NK-92 (cell line): ENCODE measurements around the gene EFNA5.

Experiments used
- DNase-seq: peaks from one replicate; lab custom pipeline; 2025; ENCODE audit not compliant: unreplicated experiment; lab: John Stamatoyannopoulos, UW

The EFNA5 gene

GRCh38 chr5:107670932-107671741, at the start of gene EFNA5:
Gene EFNA5 (minus strand): TSS chr5:107670937.
- DNase-seq: no peak

GRCh38 chr5:107719034-107719606, 48.4 kb upstream of the EFNA5 start:
- DNase-seq: no peak

GRCh38 chr5:107717816-107718215, 47.1 kb upstream of the EFNA5 start:
- no peak for DNase-seq

GRCh38 chr5:107713228-107713627, 42.5 kb upstream of the EFNA5 start:
- no peak for DNase-seq

DNA sequence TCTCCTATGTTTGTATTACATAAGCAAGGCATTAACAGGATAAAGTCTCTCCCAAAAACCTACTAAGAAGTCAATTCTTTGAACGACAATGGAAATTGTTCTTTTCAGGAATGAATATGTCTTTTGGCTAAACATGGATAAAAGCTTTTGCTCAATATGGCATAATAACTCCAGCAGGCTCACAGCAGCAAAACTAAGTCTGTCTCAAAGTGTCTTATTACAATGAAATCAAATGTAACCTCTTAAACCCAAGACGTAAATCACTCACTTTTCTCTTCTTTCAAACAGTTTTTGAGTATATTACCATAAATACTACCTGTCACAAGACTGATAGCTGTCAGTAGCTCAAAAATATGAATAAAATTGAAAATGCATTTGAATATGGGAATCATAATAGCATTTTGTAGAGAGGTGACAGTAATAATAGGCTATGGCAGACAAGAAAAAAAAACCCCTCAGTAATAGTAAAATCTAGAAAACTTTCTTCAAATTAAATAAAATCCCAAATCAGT, 41.7 kb upstream of the EFNA5 start:
- DNase-seq: no peak

DNA sequence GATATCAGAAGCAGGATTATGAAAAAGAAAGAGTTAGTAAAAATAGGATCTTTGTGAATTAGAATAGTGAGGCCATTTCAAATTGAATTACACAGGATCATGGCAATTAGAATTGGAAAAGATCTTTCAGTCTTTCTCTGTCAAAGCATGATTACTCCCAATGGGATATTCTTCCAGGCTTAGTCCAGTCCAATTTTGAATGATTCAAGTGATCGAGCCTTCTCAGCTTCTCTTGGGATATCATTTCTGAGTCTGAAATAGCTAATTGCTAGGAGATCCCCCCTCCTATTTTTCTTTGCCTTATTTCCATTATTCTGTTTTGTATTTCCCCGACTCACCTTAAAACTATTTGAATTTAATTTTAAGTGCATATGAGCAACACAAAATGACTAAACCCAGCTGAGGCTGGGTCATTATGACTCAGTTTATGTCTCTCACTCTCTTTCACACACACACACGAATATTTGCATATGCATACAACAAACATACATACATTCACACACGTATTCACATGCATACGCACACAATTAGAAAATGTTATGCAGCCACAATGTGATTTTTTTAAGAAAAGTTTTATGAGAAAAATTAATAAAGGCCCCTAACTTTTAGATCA, 34.8 kb upstream of the EFNA5 start:
- no peak for DNase-seq

- DNase-seq: no peak
Measured at GRCh38 chr5:107704681-107705401, 34.1 kb upstream of the EFNA5 start.

GRCh38 chr5:107700481-107700880, 29.7 kb upstream of the EFNA5 start:
- DNase-seq: no peak

GRCh38 chr5:107699425-107699824, 28.7 kb upstream of the EFNA5 start:
- DNase-seq: no peak

GRCh38 chr5:107698286-107698685, 27.5 kb upstream of the EFNA5 start:
- no peak for DNase-seq

GRCh38 chr5:107696498-107696897, 25.8 kb upstream of the EFNA5 start:
- no peak for DNase-seq

DNA sequence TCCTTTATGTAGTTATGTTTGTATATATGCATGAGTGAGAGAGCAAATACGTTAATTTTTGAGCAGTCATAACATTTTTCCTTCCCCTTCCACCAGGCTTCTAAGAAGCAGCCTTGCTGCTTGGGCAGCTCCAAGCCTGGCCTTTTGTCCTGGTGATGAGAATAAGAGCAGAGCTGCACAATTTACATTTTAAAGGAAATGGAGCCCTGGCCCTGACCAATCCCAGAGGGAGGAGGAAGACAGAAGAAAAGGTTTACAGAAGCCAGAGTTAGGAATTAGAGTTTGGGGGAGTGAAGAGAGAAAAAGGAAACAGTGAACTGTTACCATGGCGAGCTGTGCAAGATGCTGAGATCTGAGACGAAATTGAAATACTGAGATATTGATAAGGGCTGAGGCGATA, 25.3 kb upstream of the EFNA5 start:
- DNase-seq: no peak

DNA sequence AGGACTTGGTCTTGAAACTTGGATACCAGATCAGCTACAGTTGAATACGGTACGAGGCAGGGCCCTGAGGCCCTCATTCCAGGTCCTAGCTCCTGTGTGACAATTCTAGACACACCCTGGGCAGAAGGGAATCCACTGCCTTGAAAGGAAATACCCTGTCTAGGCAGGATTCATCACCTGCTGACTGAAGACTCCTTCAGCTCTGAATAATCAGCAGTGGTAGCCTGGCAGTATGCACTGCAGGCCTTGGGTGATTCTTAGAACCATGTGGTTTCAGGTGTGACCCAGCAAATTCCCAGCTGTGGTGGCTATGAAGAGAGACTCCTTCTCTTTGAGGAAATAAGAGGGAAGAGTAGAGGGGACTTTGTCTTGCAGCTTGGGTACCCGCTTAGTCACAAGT, 17.2 kb upstream of the EFNA5 start:
- no peak for DNase-seq

DNA sequence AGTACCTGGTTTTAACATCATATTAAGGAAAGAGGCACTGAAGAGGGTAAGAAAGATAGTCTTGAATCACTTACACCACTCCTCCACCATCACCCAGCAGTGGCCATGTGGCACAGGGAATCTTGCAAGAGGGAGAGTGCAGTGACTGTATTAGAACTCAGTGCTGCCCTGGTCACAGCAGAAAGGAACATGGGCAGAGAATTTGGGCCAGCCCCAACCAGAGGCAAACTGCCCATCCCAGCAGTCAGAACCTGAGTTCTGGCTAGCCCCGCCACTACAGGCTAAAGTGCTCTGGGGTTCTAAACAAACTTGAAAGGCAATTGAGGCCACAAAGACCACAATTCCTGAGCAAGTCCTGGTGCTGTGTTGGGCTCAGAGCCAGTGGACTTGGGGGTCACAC, 16.7 kb upstream of the EFNA5 start:
- no peak for DNase-seq

GRCh38 chr5:107682533-107682932, 11.8 kb upstream of the EFNA5 start:
- DNase-seq: no peak

DNA sequence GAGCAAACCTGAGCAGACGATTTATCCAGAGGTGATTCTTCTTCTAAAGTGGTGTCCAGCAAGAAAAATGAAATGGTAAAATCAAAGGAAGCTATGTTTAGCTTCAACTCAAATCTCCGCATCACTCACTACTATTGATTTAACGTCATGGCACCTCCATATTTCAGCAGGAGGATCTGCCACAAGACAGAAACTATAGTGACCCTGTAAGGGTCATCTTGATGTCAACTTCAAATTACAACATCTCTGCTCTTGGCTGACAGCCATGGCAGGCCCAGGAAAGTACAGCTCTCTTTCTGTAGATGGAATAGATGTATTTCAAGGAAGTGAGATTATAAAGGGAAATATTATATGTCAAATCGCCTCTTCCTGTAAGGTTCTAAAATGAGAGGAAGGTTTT, 10.1 kb upstream of the EFNA5 start:
- DNase-seq: no peak

GRCh38 chr5:107680099-107680498, 9.4 kb upstream of the EFNA5 start:
- DNase-seq: no peak

GRCh38 chr5:107676702-107677101, 6.0 kb upstream of the EFNA5 start:
- DNase-seq: no peak

DNA sequence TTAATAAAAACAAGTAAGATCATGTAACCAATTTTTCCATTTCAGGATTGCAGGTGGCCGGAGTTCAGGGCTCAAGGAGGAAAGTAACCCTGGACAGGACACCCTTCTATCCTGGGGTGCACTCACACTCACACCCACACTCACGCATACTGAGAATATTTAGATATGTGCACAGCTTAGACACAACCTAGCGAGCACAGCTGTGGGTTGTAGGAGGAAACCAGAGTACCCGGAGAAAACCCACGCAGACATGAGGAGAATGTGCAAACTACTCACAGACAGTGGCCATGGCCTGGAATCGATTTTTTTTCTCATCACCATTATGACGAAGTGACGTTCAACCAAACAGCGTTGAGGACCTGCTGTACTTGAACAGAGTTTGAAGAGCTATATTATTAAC, 4.5 kb upstream of the EFNA5 start:
- DNase-seq: no peak

- DNase-seq: no peak
Measured at GRCh38 chr5:107674655-107675054, 3.9 kb upstream of the EFNA5 start.

- DNase-seq: no peak
Measured at GRCh38 chr5:107673368-107674136, 2.8 kb upstream of the EFNA5 start.
